Caki2 (cell line): Measurements from ENCODE around the gene CORO1C. TPM values are rescaled to one million over a fixed set of nuclear protein-coding genes. Genes with fewer than 3 reads are reported as not detected.

Source experiments
- DNase-seq: peaks from one replicate; pipeline ENCODE4 v3.0.0-alpha.2; 2015; ENCODE audit warnings: low read depth
- in situ Hi-C: cut with HindIII; loops from 2 replicates; pipeline ENCODE4 v1.10.0; 2016; ENCODE audit warnings: low sequenced_read_pairs, low pct_unique_long_range_greater_than_20kb, mixed read lengths
- total RNA-seq: library from RNA; depleted of rRNA; stranded (reverse); fragments of >200 nt; shearing (Covaris generic); gene quantifications from 2 replicates; pipeline ENCODE4 v1.2.3, GENCODE V29; 2014; ENCODE audit warnings: low replicate concordance

Gene CORO1C
- total RNA-seq, 1 experiment from 2014 or later, result 89.9 TPM

- in situ Hi-C loops, result no loop called here
Measured at GRCh38 chr12:108690542-108691174, 40.7 kb downstream of the CORO1C start.

GRCh38 chr12:108690191-108690518 is 41.2 kb downstream of the CORO1C start:
- in situ Hi-C loops, result no loop called here
- DNase-seq, result no peak

More at GRCh38 chr12:108690542-108691174, 40.7 kb downstream of the CORO1C start:
- no peak for DNase-seq

GRCh38 chr12:108689314-108690190 is 41.8 kb downstream of the CORO1C start:
- peak; percentile 23 for DNase-seq

GRCh38 chr12:108686780-108687179 is 44.5 kb downstream of the CORO1C start:
- no peak for DNase-seq
- in situ Hi-C loops, result no loop called here

More at GRCh38 chr12:108689314-108690190, 41.8 kb downstream of the CORO1C start:
- in situ Hi-C loops, result no loop called here

GRCh38 chr12:108685469-108686260 is 45.7 kb downstream of the CORO1C start:
- no peak for DNase-seq
- in situ Hi-C loops, result no loop called here

GRCh38 chr12:108683906-108684556 is 47.3 kb downstream of the CORO1C start:
- no peak for DNase-seq
- in situ Hi-C loops, result no loop called here

- in situ Hi-C loops, result no loop called here
- no peak for DNase-seq
Measured at GRCh38 chr12:108681317-108681716, 50.0 kb downstream of the CORO1C start.

- in situ Hi-C loops, result loop anchor here (10.0 kb wide), 1 partner anchor 46 kb away; no protein-coding TSS in a partner anchor
- DNase-seq, result no peak
Measured at GRCh38 chr12:108679106-108679681, 52.1 kb downstream of the CORO1C start.

- in situ Hi-C loops, result loop anchor here (10.0 kb wide), 1 partner anchor 47 kb away; no protein-coding TSS in a partner anchor
- DNase-seq, result no peak
Measured at GRCh38 chr12:108678104-108678730, 53.1 kb downstream of the CORO1C start.

GRCh38 chr12:108677381-108677780 is 53.9 kb downstream of the CORO1C start:
- in situ Hi-C loops, result loop anchor here (10.0 kb wide), 1 partner anchor 47 kb away; no protein-coding TSS in a partner anchor
- no peak for DNase-seq

GRCh38 chr12:108676707-108677106 is 54.6 kb downstream of the CORO1C start:
- in situ Hi-C loops, result loop anchor here (10.0 kb wide), 1 partner anchor 48 kb away; no protein-coding TSS in a partner anchor
- no peak for DNase-seq

GRCh38 chr12:108675792-108676191 is 55.5 kb downstream of the CORO1C start:
- in situ Hi-C loops, result loop anchor here (10.0 kb wide), 1 partner anchor 49 kb away; no protein-coding TSS in a partner anchor
- no peak for DNase-seq

- in situ Hi-C loops, result loop anchor here (10.0 kb wide), 1 partner anchor 53 kb away; no protein-coding TSS in a partner anchor
Measured at GRCh38 chr12:108672054-108672453, 59.3 kb downstream of the CORO1C start.

GRCh38 chr12:108671110-108671509 is 60.2 kb downstream of the CORO1C start:
- in situ Hi-C loops, result loop anchor here (10.0 kb wide), 1 partner anchor 54 kb away; no protein-coding TSS in a partner anchor
- DNase-seq, result no peak

More at GRCh38 chr12:108672054-108672453, 59.3 kb downstream of the CORO1C start:
- DNase-seq, result no peak

- in situ Hi-C loops, result loop anchor here (10.0 kb wide), 1 partner anchor 55 kb away; no protein-coding TSS in a partner anchor
- DNase-seq, result no peak
Measured at GRCh38 chr12:108670066-108670631, 61.2 kb downstream of the CORO1C start.

GRCh38 chr12:108668542-108668941 is 62.8 kb downstream of the CORO1C start:
- no peak for DNase-seq
- in situ Hi-C loops, result no loop called here

GRCh38 chr12:108668063-108668462 is 63.3 kb downstream of the CORO1C start:
- DNase-seq, result no peak
- in situ Hi-C loops, result no loop called here
